Measurements from ENCODE around the gene POLR1C. TPM values are rescaled to one million over a fixed set of nuclear protein-coding genes. Genes with fewer than 3 reads are reported as not detected.
A peak's percentile ranks its signal among the peaks of the same experiment; 100 is the strongest.
"Not testable (repeated sequence)": the region's sequence is repeated elsewhere in the genome, so short reads cannot be mapped to it uniquely, and the experiment has no call there.

POLR1C gene
- total RNA-seq, 2 donors from 2014 or later = 30.1 to 67.8 TPM

GRCh38 chr6:43541774-43542471, 25.0 kb downstream of the POLR1C start:
- Mint-ChIP-seq H3K4me1 (peaks cover 9% of the 10 kb centered on the region), H3K9me3 (no peaks in the 10 kb centered on the region), H3K4me3 (no peak overlapping the region), H3K36me3 (ENCODE audit: low read depth) (peaks cover 65% of the 10 kb centered on the region), H3K27ac (peak overlapping the region; percentile 48), H3K27me3 (no peaks in the 10 kb centered on the region)
- no peak for ATAC-seq (replicated peaks)

GRCh38 chr6:43544461-43544860, 27.6 kb downstream of the POLR1C start:
- Mint-ChIP-seq H3K27ac (no peak overlapping the region), H3K4me3 (no peak overlapping the region), H3K4me1 (peaks cover 4% of the 10 kb centered on the region), H3K27me3 (no peaks in the 10 kb centered on the region), H3K36me3 (ENCODE audit: low read depth) (peaks cover 90% of the 10 kb centered on the region), H3K9me3 (no peaks in the 10 kb centered on the region)
- ATAC-seq (replicated peaks) = no peak

- Mint-ChIP-seq H3K4me3 (no peak overlapping the region), H3K27ac (peak overlapping the region; percentile 39), H3K36me3 (ENCODE audit: low read depth) (peaks cover 97% of the 10 kb centered on the region), H3K4me1 (peaks cover 4% of the 10 kb centered on the region), H3K27me3 (no peaks in the 10 kb centered on the region), H3K9me3 (no peaks in the 10 kb centered on the region)
- ATAC-seq (replicated peaks) = no peak
Measured at GRCh38 chr6:43547222-43547621, 30.3 kb downstream of the POLR1C start.

GRCh38 chr6:43557620-43558019, 40.7 kb downstream of the POLR1C start:
- not testable (repeated sequence) for H3K27me3 Mint-ChIP-seq
- peaks cover 100% of the 10 kb centered on the region for H3K36me3 Mint-ChIP-seq (ENCODE audit: low read depth)

GRCh38 chr6:43559328-43559727, 42.4 kb downstream of the POLR1C start:
- Mint-ChIP-seq H3K4me1 (no peaks in the 10 kb centered on the region), H3K4me3 (no peak overlapping the region), H3K27me3 (no peaks in the 10 kb centered on the region), H3K36me3 (ENCODE audit: low read depth) (peaks cover 100% of the 10 kb centered on the region), H3K9me3 (no peaks in the 10 kb centered on the region), H3K27ac (no peak overlapping the region)
- no peak for ATAC-seq (replicated peaks)

More at GRCh38 chr6:43557620-43558019, 40.7 kb downstream of the POLR1C start:
- ATAC-seq (replicated peaks); H3K4me3 Mint-ChIP-seq; H3K4me1 Mint-ChIP-seq; H3K27ac Mint-ChIP-seq; H3K9me3 Mint-ChIP-seq: not testable (repeated sequence)

- H3K27ac Mint-ChIP-seq = peak overlapping the region; percentile 81
- H3K27me3 Mint-ChIP-seq = no peaks in the 10 kb centered on the region
- H3K36me3 Mint-ChIP-seq (ENCODE audit: low read depth) = peaks cover 87% of the 10 kb centered on the region
- ATAC-seq (replicated peaks) = peak; percentile 76
- peak overlapping the region; percentile 55 for H3K4me3 Mint-ChIP-seq
- H3K9me3 Mint-ChIP-seq = no peaks in the 10 kb centered on the region
- H3K4me1 Mint-ChIP-seq = peaks cover 11% of the 10 kb centered on the region
Measured at GRCh38 chr6:43570876-43571441, 54.1 kb downstream of the POLR1C start.

Other genes with a start within 250 kb of the POLR1C start
- gene SLC22A7, start 218.8 kb upstream of the POLR1C start, total RNA-seq = not detected
- 1 to 10 TPM; 4.2 to 4.6 TPM for gene CRIP3, start 208.3 kb upstream of the POLR1C start, total RNA-seq
- gene ZNF318, start 147.4 kb upstream of the POLR1C start, total RNA-seq = 10 to 100 TPM; 11.2 to 21.0 TPM
- gene ABCC10, start 89.5 kb upstream of the POLR1C start, total RNA-seq = 10 to 100 TPM; 41.2 to 47.9 TPM
- 1 to 10 TPM; 1.3 to 2.8 TPM for gene DLK2, start 61.5 kb upstream of the POLR1C start, total RNA-seq
- 10 to 100 TPM; 37.8 to 38.4 TPM for gene TJAP1, start 39.5 kb upstream of the POLR1C start, total RNA-seq
- gene LRRC73, start 6.7 kb upstream of the POLR1C start, total RNA-seq = under 1 TPM; 0.26 to 0.35 TPM
- gene YIPF3, start 163 bp upstream of the POLR1C start, total RNA-seq = 10 to 100 TPM; 51.5 to 66.7 TPM
- 100 to 1,000 TPM in 1 of 2 donors, 10 to 100 TPM in 1; 67.3 to 109 TPM for gene XPO5, start 58.9 kb downstream of the POLR1C start, total RNA-seq
- gene POLH, start 59.1 kb downstream of the POLR1C start, total RNA-seq = 10 to 100 TPM; 55.5 to 67.8 TPM
- 10 to 100 TPM; 64.2 to 67.3 TPM for gene GTPBP2, start 112.2 kb downstream of the POLR1C start, total RNA-seq
- gene MAD2L1BP, start 118.8 kb downstream of the POLR1C start, total RNA-seq = 10 to 100 TPM; 44.4 to 44.7 TPM
- gene RSPH9, start 127.9 kb downstream of the POLR1C start, total RNA-seq = under 1 TPM; 0.09 to 0.66 TPM
- gene MRPS18A, start 170.7 kb downstream of the POLR1C start, total RNA-seq = 10 to 100 TPM; 31.2 to 46.7 TPM

Measured in activated T-helper 17 cell treated with anti-CD3 and anti-CD28 coated beads, Interleukin-2, amount 50 U/mL, for 72 hours (primary cell).